Stimulated activated naive CD4-positive, alpha-beta T cell (primary cell): ENCODE data around the gene MLLT1.
"Not testable (repeated sequence)": the region's sequence is repeated elsewhere in the genome, so short reads cannot be mapped to it uniquely, and the experiment has no call there.

Experiments used
- DNase-seq, 6 experiments: peaks; one replicate each; lab custom pipeline; 2025; lab: John Stamatoyannopoulos, UW

MLLT1 gene

GRCh38 chr19:6279931-6280591, at the start of gene MLLT1:
TSS of gene MLLT1 (minus strand) at chr19:6279975. CDS start at chr19:6279784, 191 bp downstream.
- DNase-seq = peak; percentile 86 to 92 (median 90)

- DNase-seq = no peak
Measured at GRCh38 chr19:6326815-6327214, 47.0 kb upstream of the MLLT1 start.

GRCh38 chr19:6325614-6326013, 45.8 kb upstream of the MLLT1 start:
- no peak for DNase-seq

GRCh38 chr19:6324757-6325156, 45.0 kb upstream of the MLLT1 start:
- no peak for DNase-seq

GRCh38 chr19:6322284-6322683, 42.5 kb upstream of the MLLT1 start:
- no peak for DNase-seq

- no peak for DNase-seq
Measured at GRCh38 chr19:6319376-6319775, 39.6 kb upstream of the MLLT1 start.

GRCh38 chr19:6318772-6319171, 39.0 kb upstream of the MLLT1 start:
- no peak for DNase-seq

GRCh38 chr19:6315646-6316045, 35.9 kb upstream of the MLLT1 start:
- DNase-seq = not testable (repeated sequence)

GRCh38 chr19:6313398-6313969, 33.7 kb upstream of the MLLT1 start:
- DNase-seq = no peak

- no peak for DNase-seq
Measured at GRCh38 chr19:6312018-6312417, 32.2 kb upstream of the MLLT1 start.

- no peak for DNase-seq
Measured at GRCh38 chr19:6298413-6298812, 18.6 kb upstream of the MLLT1 start.

GRCh38 chr19:6297202-6297601, 17.4 kb upstream of the MLLT1 start:
- no peak for DNase-seq

GRCh38 chr19:6292006-6292405, 12.2 kb upstream of the MLLT1 start:
- DNase-seq = no peak

- DNase-seq = no peak
Measured at GRCh38 chr19:6288737-6289136, 9.0 kb upstream of the MLLT1 start.

- DNase-seq = no peak
Measured at GRCh38 chr19:6287269-6287885, 7.6 kb upstream of the MLLT1 start.

- DNase-seq = no peak
Measured at GRCh38 chr19:6286676-6287075, 6.9 kb upstream of the MLLT1 start.

- DNase-seq = not testable (repeated sequence)
Measured at GRCh38 chr19:6282393-6282792, 2.6 kb upstream of the MLLT1 start.

- DNase-seq = no peak
Measured at GRCh38 chr19:6279620-6279930, 200 bp downstream of the MLLT1 start.

- DNase-seq = peak in 2 of 6 experiments; percentile 40 to 56
Measured at GRCh38 chr19:6278740-6279619, 795 bp downstream of the MLLT1 start.

GRCh38 chr19:6278051-6278450, 1.7 kb downstream of the MLLT1 start:
- no peak for DNase-seq

GRCh38 chr19:6276447-6276846, 3.3 kb downstream of the MLLT1 start:
- no peak for DNase-seq

- no peak for DNase-seq
Measured at GRCh38 chr19:6275170-6275744, 4.5 kb downstream of the MLLT1 start.
